ENCODE data around the gene MSX2. TPM values are rescaled to one million over a fixed set of nuclear protein-coding genes. Genes with fewer than 3 reads are reported as not detected.

Gene MSX2
- total RNA-seq, 1 experiment from 2014 or later: not detected

DNA sequence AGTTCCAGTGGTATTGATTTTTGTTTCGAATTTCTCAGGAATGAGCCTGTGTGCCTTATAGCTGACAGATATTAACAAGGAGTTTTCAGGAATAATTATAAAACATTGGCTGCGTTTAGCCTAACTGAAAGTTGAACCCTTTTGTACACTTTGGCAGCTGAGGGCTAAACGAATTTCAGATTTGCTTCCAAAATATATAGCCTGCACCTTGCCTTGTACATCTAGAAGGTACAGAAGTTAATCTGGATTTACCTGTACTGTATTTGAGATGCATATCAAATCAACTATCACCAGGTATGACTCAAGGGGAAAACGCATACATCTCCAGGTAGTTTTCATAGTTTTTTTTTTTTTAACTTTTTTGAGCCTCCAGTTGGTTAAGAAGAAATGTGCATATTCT is 1.9 kb upstream of the MSX2 start:
- CTCF ChIA-PET: no interaction called here
- peaks cover 86% of the 10 kb centered on the region for H3K27me3 ChIP-seq (ENCODE audit: insufficient read depth, low read depth)
- intact Hi-C loops (cut with micrococcal nuclease; ENCODE audit: unreplicated experiment): no loop called here

DNA sequence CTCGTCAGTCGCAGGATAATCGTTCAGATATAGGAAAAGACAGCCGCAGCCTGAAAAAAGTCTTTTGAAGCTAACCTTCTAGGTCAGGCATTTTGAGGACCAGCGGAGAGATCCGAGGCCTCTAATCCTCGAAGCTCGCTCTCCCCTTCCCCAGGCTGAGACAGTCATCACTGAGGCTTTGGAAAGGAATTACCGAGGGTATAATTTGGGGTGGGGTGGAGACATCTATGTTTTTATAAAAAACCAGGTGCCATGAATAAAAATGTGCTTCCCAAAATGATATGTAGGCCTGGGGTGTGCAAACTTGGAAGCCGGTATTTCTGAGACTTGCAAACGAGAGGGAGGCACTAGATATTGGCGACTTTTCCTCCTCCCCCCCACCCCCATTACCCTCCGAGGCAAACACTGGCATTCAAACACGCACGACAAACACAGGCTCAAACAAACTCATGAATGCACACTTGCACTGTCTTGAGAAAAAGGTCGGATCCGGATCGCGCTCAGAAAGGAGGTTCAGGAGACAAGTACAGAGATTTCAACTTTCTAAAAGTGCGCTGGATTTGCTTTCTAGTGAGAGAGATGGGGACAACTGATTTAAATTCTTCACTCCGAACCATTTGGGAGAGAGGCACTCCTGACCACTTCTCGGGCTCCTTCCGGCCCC is 935 bp upstream of the MSX2 start:
- TF ChIP-seq, protein P1, sequence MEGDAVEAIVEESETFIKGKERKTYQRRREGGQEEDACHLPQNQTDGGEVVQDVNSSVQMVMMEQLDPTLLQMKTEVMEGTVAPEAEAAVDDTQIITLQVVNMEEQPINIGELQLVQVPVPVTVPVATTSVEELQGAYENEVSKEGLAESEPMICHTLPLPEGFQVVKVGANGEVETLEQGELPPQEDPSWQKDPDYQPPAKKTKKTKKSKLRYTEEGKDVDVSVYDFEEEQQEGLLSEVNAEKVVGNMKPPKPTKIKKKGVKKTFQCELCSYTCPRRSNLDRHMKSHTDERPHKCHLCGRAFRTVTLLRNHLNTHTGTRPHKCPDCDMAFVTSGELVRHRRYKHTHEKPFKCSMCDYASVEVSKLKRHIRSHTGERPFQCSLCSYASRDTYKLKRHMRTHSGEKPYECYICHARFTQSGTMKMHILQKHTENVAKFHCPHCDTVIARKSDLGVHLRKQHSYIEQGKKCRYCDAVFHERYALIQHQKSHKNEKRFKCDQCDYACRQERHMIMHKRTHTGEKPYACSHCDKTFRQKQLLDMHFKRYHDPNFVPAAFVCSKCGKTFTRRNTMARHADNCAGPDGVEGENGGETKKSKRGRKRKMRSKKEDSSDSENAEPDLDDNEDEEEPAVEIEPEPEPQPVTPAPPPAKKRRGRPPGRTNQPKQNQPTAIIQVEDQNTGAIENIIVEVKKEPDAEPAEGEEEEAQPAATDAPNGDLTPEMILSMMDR (conservative IDR thresholded peaks at IDR 0.05): no peak
- no peak; the same call in 1 of the 2 replicates for TF ChIP-seq EZH2 (IDR thresholded peaks at IDR 0.05; ENCODE audit: low read depth)
- ChIA-PET CTCF (no interaction called here), POLR2A (ENCODE audit: unreplicated experiment) (no interaction called here)
- Histone ChIP-seq H3K27me3 (ENCODE audit: insufficient read depth, low read depth) (peaks cover 87% of the 10 kb centered on the region), H4K20me1 (ENCODE audit: insufficient read depth) (no peaks in the 10 kb centered on the region), H3K4me2 (no peak overlapping the region), H2AFZ (no peak overlapping the region), H3K36me3 (ENCODE audit: low read depth) (no peaks in the 10 kb centered on the region), H3K9me3 (ENCODE audit: insufficient read depth, low read depth) (no peaks in the 10 kb centered on the region), H3F3A (ENCODE audit: insufficient read depth, low read depth) (no peaks in the 10 kb centered on the region), H3K4me1 (replicated peaks; ENCODE audit: insufficient read depth) (no peaks in the 10 kb centered on the region), H3K4me3 (no peak overlapping the region), H3K79me2 (ENCODE audit: low read depth) (no peaks in the 10 kb centered on the region), H3K27ac (no peak overlapping the region), H3K9me2 (ENCODE audit: insufficient read depth) (no peaks in the 10 kb centered on the region)
- no TSS peak for BruUV-seq (replicated peaks)
- intact Hi-C loops (cut with micrococcal nuclease; ENCODE audit: unreplicated experiment): no loop called here
- no peak for DNase-seq

More for the DNA sequence above, 1.9 kb upstream of the MSX2 start:
- no peak for DNase-seq
- H3K79me2 ChIP-seq (ENCODE audit: low read depth): no peaks in the 10 kb centered on the region
- no peaks in the 10 kb centered on the region for H3K36me3 ChIP-seq (ENCODE audit: low read depth)
- no peak overlapping the region for H3K27ac ChIP-seq
- no peak overlapping the region for H3K4me2 ChIP-seq
- no TSS peak for BruUV-seq (replicated peaks)
- no peaks in the 10 kb centered on the region for H4K20me1 ChIP-seq (ENCODE audit: insufficient read depth)
- no peak overlapping the region for H2AFZ ChIP-seq
- H3K4me3 ChIP-seq: no peak overlapping the region
- H3K4me1 ChIP-seq (replicated peaks; ENCODE audit: insufficient read depth): no peaks in the 10 kb centered on the region
- no peaks in the 10 kb centered on the region for H3F3A ChIP-seq (ENCODE audit: insufficient read depth, low read depth)
- TF ChIP-seq, protein P1 (conservative IDR thresholded peaks at IDR 0.05): no peak
- TF ChIP-seq EZH2 (IDR thresholded peaks at IDR 0.05; ENCODE audit: low read depth): no peak
- H3K9me3 ChIP-seq (ENCODE audit: insufficient read depth, low read depth): no peaks in the 10 kb centered on the region
- H3K9me2 ChIP-seq (ENCODE audit: insufficient read depth): no peaks in the 10 kb centered on the region
- POLR2A ChIA-PET (ENCODE audit: unreplicated experiment): no interaction called here

DNA sequence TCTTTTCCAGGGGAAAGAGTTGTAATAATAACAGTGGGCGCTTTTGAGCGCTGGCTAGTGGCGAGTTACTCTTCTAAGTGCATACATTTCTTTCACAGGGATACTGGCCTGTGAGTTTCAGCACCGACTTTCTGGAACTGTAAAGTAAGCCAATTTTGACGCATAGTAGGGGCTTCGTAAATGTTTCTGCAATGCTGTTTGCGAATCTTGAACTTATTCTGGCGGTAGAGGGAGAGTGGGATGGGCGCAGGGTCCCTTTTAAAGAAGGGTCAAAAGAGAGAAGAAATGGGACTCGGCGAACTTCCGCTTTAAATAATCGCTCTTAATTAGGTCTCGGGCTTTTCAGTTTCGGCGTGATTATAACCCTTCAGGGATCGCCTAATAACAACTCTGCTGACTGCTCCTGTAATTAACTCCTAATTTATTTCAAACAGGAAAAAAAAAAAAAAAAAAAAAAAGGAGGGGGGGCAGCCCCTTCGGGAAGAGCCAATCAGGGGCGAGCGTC is 351 bp upstream of the MSX2 start:
- CTCF ChIA-PET: no interaction called here
- no TSS peak for BruUV-seq (replicated peaks)
- H3K4me1 ChIP-seq (replicated peaks; ENCODE audit: insufficient read depth): no peaks in the 10 kb centered on the region
- intact Hi-C loops (cut with micrococcal nuclease; ENCODE audit: unreplicated experiment): no loop called here
- H3K36me3 ChIP-seq (ENCODE audit: low read depth): no peaks in the 10 kb centered on the region
- H2AFZ ChIP-seq: no peak overlapping the region
- no peak overlapping the region for H3K4me3 ChIP-seq
- no peaks in the 10 kb centered on the region for H3K79me2 ChIP-seq (ENCODE audit: low read depth)
- H3F3A ChIP-seq (ENCODE audit: insufficient read depth, low read depth): no peaks in the 10 kb centered on the region
- no peaks in the 10 kb centered on the region for H4K20me1 ChIP-seq (ENCODE audit: insufficient read depth)
- no peaks in the 10 kb centered on the region for H3K9me2 ChIP-seq (ENCODE audit: insufficient read depth)
- H3K27ac ChIP-seq: no peak overlapping the region
- no peak; the same call in 1 of the 2 replicates for TF ChIP-seq EZH2 (IDR thresholded peaks at IDR 0.05; ENCODE audit: low read depth)
- TF ChIP-seq, protein P1 (conservative IDR thresholded peaks at IDR 0.05): no peak
- POLR2A ChIA-PET (ENCODE audit: unreplicated experiment): no interaction called here
- H3K27me3 ChIP-seq (ENCODE audit: insufficient read depth, low read depth): peaks cover 87% of the 10 kb centered on the region
- DNase-seq: no peak
- H3K4me2 ChIP-seq: no peak overlapping the region
- no peaks in the 10 kb centered on the region for H3K9me3 ChIP-seq (ENCODE audit: insufficient read depth, low read depth)

Data from PC-9 (cell line).